BJ (cell line): ENCODE results near the gene PGLYRP3. TPM values are rescaled to one million over a fixed set of nuclear protein-coding genes. Genes with fewer than 3 reads are reported as not detected.

ENCODE experiments used
- CTCF ChIA-PET: fragments of 350-600 bp; formaldehyde crosslinking; extraction: SDS; loops from one replicate; lab custom pipeline; 2021; ENCODE audit warnings: antibody characterized with exemption, inconsistent platforms; lab: Yijun Ruan, JAX
- POLR2A ChIA-PET: fragments of 300-600 bp; sonication (Branson Sonifier 250); formaldehyde crosslinking; extraction: SDS; loops from one replicate; lab custom pipeline; 2021; ENCODE audit warnings: antibody characterized with exemption; lab: Charles Lee
- DNase-seq: peaks from one replicate; pipeline ENCODE4 v3.0.0-alpha.2; 2011; ENCODE audit warnings: low read depth
- H3K27me3 ChIP-seq: 2 replicates; pipeline ENCODE4 v1.6.0; 2011; ENCODE audit warnings: low read length; ENCODE audit not compliant: control insufficient read depth, insufficient read depth
- H3K36me3 ChIP-seq: 2 replicates; pipeline ENCODE4 v1.5.1; 2011; ENCODE audit warnings: low read length; ENCODE audit not compliant: control insufficient read depth, insufficient read depth
- H3K4me3 ChIP-seq: 2 replicates; pipeline ENCODE4 v1.5.1; 2011; ENCODE audit warnings: low read depth, mild to moderate bottlenecking, control low read depth, low read length
- CTCF ChIP-seq: IDR thresholded peaks from 2 replicates; pipeline ENCODE4 v1.5.1; 2011; ENCODE audit warnings: low read depth, mild to moderate bottlenecking, control low read depth, inconsistent platforms, low read length, moderate library complexity; ENCODE audit not compliant: insufficient read depth
- polyA plus RNA-seq: library from polyadenylated mRNA; depleted of rRNA; stranded (reverse); fragments of >200 nt; gene quantifications from 2 replicates; pipeline ENCODE4 v1.2.3, GENCODE V29; 2011

Gene PGLYRP3
- polyA plus RNA-seq, 1 experiment, result not detected

DNA sequence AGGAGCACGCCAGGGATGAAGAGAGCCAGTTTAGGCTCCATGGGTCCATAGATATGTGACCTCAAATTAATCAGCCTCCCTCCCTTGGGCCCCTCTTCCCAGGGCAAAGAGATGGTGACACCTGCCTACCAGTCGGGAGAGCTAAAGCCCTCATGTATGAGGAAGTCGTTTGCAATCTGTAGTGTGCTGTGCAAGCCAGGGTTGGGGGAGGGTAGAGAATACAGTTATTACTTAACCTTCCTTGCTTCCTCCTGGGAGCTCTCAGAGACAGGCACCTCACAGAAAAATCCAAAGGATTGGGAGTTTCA lies 31.9 kb upstream of the PGLYRP3 start:
- no peak for DNase-seq
- ChIA-PET CTCF (interaction anchor here (1.3 kb wide), 1 partner anchor 150 kb away, joined by 11 read pairs; no protein-coding TSS in a partner anchor), POLR2A (no interaction called here)
- no peak overlapping the region for H3K4me3 ChIP-seq
- no peaks in the 10 kb centered on the region for H3K36me3 ChIP-seq
- no peak for TF ChIP-seq CTCF
- H3K27me3 ChIP-seq, result peaks cover 3% of the 10 kb centered on the region; the same call in 1 of the 2 replicates

DNA sequence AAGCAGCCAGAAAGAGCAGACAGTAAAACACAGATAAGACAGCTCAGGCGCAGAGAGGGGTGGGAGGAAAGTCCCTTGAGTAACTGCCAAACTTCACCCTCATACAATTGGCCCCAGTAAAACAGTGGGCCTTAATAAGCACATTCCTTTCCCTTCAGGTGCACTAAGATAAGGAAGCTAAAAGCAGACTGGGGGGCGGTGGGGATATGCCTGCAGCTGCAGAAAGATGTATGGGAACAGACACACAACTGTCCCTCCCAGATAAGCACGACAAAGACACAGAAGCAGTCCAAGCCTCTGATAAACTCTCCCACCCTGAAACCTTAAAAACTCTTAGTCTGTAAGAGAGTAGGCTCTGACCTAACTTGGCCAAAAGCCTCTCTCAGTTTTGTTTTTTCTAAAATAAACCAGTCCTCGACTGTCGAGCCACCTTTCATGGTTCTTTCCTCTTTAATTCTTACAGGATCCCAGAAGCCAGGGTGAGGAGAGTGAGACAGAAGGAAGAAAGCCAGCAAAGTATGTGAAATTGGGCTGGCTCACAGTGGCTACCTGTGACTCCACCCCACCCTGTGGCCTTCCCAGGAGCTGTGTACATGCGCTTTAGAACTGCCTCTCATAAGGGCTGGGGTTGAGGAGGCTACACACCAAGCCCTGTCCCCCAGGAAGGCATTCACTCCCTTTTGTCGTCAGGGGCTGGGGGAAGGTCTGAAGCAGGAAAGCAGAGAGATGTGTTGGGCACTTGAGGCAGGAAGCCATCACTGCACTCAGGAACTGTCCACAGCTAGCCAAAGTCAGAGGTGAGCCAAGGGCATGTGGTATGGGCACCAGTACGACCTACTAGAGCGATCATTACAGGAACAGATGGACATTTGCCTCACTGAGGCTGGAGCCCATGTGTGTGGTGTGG lies 31.3 kb upstream of the PGLYRP3 start:
- DNase-seq, result no peak
- ChIA-PET POLR2A (no interaction called here), CTCF (interaction anchor here (1.2 to 2.8 kb wide), 3 partner anchors 9 to 150 kb away, joined by 4 to 15 read pairs (median 11); no protein-coding TSS in a partner anchor)

GRCh38 chr1:153343040-153343681 lies 30.4 kb upstream of the PGLYRP3 start:
- Histone ChIP-seq H3K4me3 (no peak overlapping the region), H3K27me3 (0 out of 2 replicates have a peak, but pooled peaks cover 2% of the 10 kb centered on the region), H3K36me3 (no peaks in the 10 kb centered on the region)
- TF ChIP-seq CTCF, result no peak
- CTCF ChIA-PET, result interaction anchor here (1.2 to 2.8 kb wide), 3 partner anchors 10 to 151 kb away, joined by 3 to 15 read pairs (median 4); no protein-coding TSS in a partner anchor
- POLR2A ChIA-PET, result no interaction called here
- no peak for DNase-seq

More for the DNA sequence above, 31.3 kb upstream of the PGLYRP3 start:
- peaks cover 3% of the 10 kb centered on the region; the same call in 1 of the 2 replicates for H3K27me3 ChIP-seq
- no peak for TF ChIP-seq CTCF
- no peak overlapping the region for H3K4me3 ChIP-seq
- H3K36me3 ChIP-seq, result no peaks in the 10 kb centered on the region

DNA sequence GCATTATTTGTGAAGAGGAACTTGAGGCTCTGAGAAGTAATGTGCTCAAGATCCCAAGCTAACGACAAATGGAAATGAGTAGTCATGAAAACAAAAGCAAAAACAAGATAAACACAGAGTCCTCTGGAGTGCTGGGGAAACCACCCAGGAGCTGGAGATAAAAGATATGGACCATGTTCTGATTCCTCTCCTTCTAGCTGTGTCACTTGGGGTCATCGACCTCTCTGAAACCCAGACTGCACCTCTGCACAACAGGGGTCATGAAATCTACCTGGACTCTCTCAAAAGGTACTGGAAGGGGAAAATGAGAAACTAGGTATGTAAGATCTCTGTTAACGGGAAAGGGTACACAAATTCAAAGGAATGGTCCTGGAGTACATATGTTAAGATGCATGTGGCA lies 29.4 kb upstream of the PGLYRP3 start:
- Histone ChIP-seq H3K27me3 (0 out of 2 replicates have a peak, but pooled peaks cover 2% of the 10 kb centered on the region), H3K36me3 (no peaks in the 10 kb centered on the region), H3K4me3 (no peak overlapping the region)
- ChIA-PET POLR2A (no interaction called here), CTCF (interaction anchor here (0.8 to 2.8 kb wide), 3 partner anchors 11 to 152 kb away, joined by 3 to 15 read pairs (median 5); no protein-coding TSS in a partner anchor)
- no peak for TF ChIP-seq CTCF
- no peak for DNase-seq

- no peak for DNase-seq
- Histone ChIP-seq H3K4me3 (no peak overlapping the region), H3K27me3 (0 out of 2 replicates have a peak, but pooled peaks cover 2% of the 10 kb centered on the region), H3K36me3 (no peaks in the 10 kb centered on the region)
- ChIA-PET CTCF (interaction anchor here (2.8 kb wide), 1 partner anchor 11 kb away, joined by 15 read pairs; no protein-coding TSS in a partner anchor), POLR2A (no interaction called here)
- no peak for TF ChIP-seq CTCF
Observed at GRCh38 chr1:153341431-153341934, 28.7 kb upstream of the PGLYRP3 start.
